ENCODE data around the gene ZFP1. TPM values are rescaled to one million over a fixed set of nuclear protein-coding genes. Genes with fewer than 3 reads are reported as not detected.
"Not testable (repeated sequence)": the region's sequence is repeated elsewhere in the genome, so short reads cannot be mapped to it uniquely, and the experiment has no call there.

ZFP1 gene
- polyA plus RNA-seq, 3 donors = 19.3 to 23.3 (median 22.8) TPM

- no peak for DNase-seq
Observed at GRCh38 chr16:75198135-75198600, 49.8 kb downstream of the ZFP1 start.

GRCh38 chr16:75202069-75202590 is 53.8 kb downstream of the ZFP1 start:
- DNase-seq = no peak

- no peak for DNase-seq
Observed at GRCh38 chr16:75203096-75203495, 54.8 kb downstream of the ZFP1 start.

- no peak for DNase-seq
Observed at GRCh38 chr16:75203667-75204409, 55.5 kb downstream of the ZFP1 start.

- DNase-seq = no peak
Observed at GRCh38 chr16:75204410-75204758, 56.1 kb downstream of the ZFP1 start.

GRCh38 chr16:75204905-75205304 is 56.6 kb downstream of the ZFP1 start:
- DNase-seq = not testable (repeated sequence)

GRCh38 chr16:75205438-75205837 is 57.1 kb downstream of the ZFP1 start:
- not testable (repeated sequence) for DNase-seq

- DNase-seq = not testable (repeated sequence)
Observed at GRCh38 chr16:75205961-75206748, 57.8 kb downstream of the ZFP1 start.

- DNase-seq = no peak
Observed at GRCh38 chr16:75206749-75207451, 58.6 kb downstream of the ZFP1 start, which contains the start of gene CTRB2. Gene CTRB2 (minus strand): TSS chr16:75207161. CDS start chr16:75207141, 20 bp downstream.

- no peak for DNase-seq
Observed at GRCh38 chr16:75207831-75208230, 59.5 kb downstream of the ZFP1 start.

- DNase-seq = no peak
Observed at GRCh38 chr16:75208242-75208825, 60.0 kb downstream of the ZFP1 start.

GRCh38 chr16:75208861-75209505 is 60.7 kb downstream of the ZFP1 start:
- no peak for DNase-seq

GRCh38 chr16:75209514-75209913 is 61.2 kb downstream of the ZFP1 start:
- not testable (repeated sequence) for DNase-seq

GRCh38 chr16:75209944-75210343 is 61.6 kb downstream of the ZFP1 start:
- DNase-seq = no peak

GRCh38 chr16:75211286-75211685 is 63.0 kb downstream of the ZFP1 start:
- DNase-seq = not testable (repeated sequence)

GRCh38 chr16:75216127-75216526 is 67.8 kb downstream of the ZFP1 start:
- DNase-seq = no peak

- DNase-seq = no peak
Observed at GRCh38 chr16:75216576-75216975, 68.3 kb downstream of the ZFP1 start.

GRCh38 chr16:75217389-75217851 is 69.1 kb downstream of the ZFP1 start:
- DNase-seq = no peak

- no peak for DNase-seq
Observed at GRCh38 chr16:75218256-75219076, 70.1 kb downstream of the ZFP1 start, which contains the start of gene CTRB1. Gene CTRB1 (plus strand): TSS chr16:75218988. CDS start chr16:75219008, 20 bp downstream.

GRCh38 chr16:75219088-75219487 is 70.8 kb downstream of the ZFP1 start:
- DNase-seq = no peak

Measured in renal pelvis (tissue), 4 donors.